Urothelium cell line (cell line): ENCODE results near the gene EMID1.

ENCODE experiments used
- DNase-seq: peaks from one replicate; pipeline ENCODE4 v3.0.0; 2011; ENCODE audit warnings: low spot score, mixed read lengths
- FAIRE-seq: peaks from 2 replicates; lab custom pipeline; 2011; peaks lifted over from hg19 to GRCh38; lab: Jason Lieb, UNC

Gene EMID1

GRCh38 chr22:29205594-29206371 is at the start of gene EMID1:
EMID1 (plus strand) TSS chr22:29205896; CDS start chr22:29206039, 143 bp downstream.
- DNase-seq (peak; percentile 81), FAIRE-seq (peak; percentile 42)

- DNase-seq (no peak), FAIRE-seq (no peak)
Observed at GRCh38 chr22:29155966-29156365, 49.7 kb upstream of the EMID1 start.

- no peak for FAIRE-seq
- DNase-seq: no peak
Observed at GRCh38 chr22:29156507-29156906, 49.2 kb upstream of the EMID1 start.

GRCh38 chr22:29157759-29158535 is 47.7 kb upstream of the EMID1 start:
- DNase-seq (no peak), FAIRE-seq (peak; percentile 95)

GRCh38 chr22:29158546-29158945 is 47.1 kb upstream of the EMID1 start:
- no peak for DNase-seq
- no peak for FAIRE-seq

GRCh38 chr22:29163808-29164207 is 41.9 kb upstream of the EMID1 start:
- DNase-seq (no peak), FAIRE-seq (no peak)

- FAIRE-seq: no peak
- DNase-seq: no peak
Observed at GRCh38 chr22:29165321-29166060, 40.2 kb upstream of the EMID1 start.

- no peak for FAIRE-seq
- DNase-seq: no peak
Observed at GRCh38 chr22:29166180-29166579, 39.5 kb upstream of the EMID1 start.

GRCh38 chr22:29167032-29167911 is 38.4 kb upstream of the EMID1 start:
- DNase-seq (no peak), FAIRE-seq (no peak)

GRCh38 chr22:29171721-29172120 is 34.0 kb upstream of the EMID1 start:
- no peak for FAIRE-seq
- DNase-seq: no peak

GRCh38 chr22:29172216-29172615 is 33.5 kb upstream of the EMID1 start:
- FAIRE-seq (no peak), DNase-seq (no peak)

- FAIRE-seq (no peak), DNase-seq (no peak)
Observed at GRCh38 chr22:29175312-29175835, 30.3 kb upstream of the EMID1 start.

- DNase-seq (no peak), FAIRE-seq (peak; percentile 68)
Observed at GRCh38 chr22:29183971-29184848, 21.5 kb upstream of the EMID1 start.

- FAIRE-seq: no peak
- no peak for DNase-seq
Observed at GRCh38 chr22:29184849-29185490, 20.7 kb upstream of the EMID1 start.

- DNase-seq: no peak
- no peak for FAIRE-seq
Observed at GRCh38 chr22:29186302-29186701, 19.4 kb upstream of the EMID1 start.

GRCh38 chr22:29187831-29188230 is 17.9 kb upstream of the EMID1 start:
- no peak for DNase-seq
- FAIRE-seq: no peak

- DNase-seq (no peak), FAIRE-seq (no peak)
Observed at GRCh38 chr22:29190051-29190450, 15.6 kb upstream of the EMID1 start.

- DNase-seq (no peak), FAIRE-seq (no peak)
Observed at GRCh38 chr22:29190918-29191317, 14.8 kb upstream of the EMID1 start.

- DNase-seq (no peak), FAIRE-seq (no peak)
Observed at GRCh38 chr22:29193021-29193420, 12.7 kb upstream of the EMID1 start.
